ENCODE data around the gene MEX3B. TPM values are rescaled to one million over a fixed set of nuclear protein-coding genes. Genes with fewer than 3 reads are reported as not detected.

MEX3B gene
- total RNA-seq, 1 donor from 2014 or later, result 18.7 TPM

GRCh38 chr15:82064824-82065223 is 19.0 kb upstream of the MEX3B start:
- TF ChIP-seq EZH2 (IDR thresholded peaks at IDR 0.05; ENCODE audit: insufficient read depth, low read length) (no peak), CTCF (IDR thresholded peaks at IDR 0.05; ENCODE audit: insufficient read depth, low read depth, low read length) (no peak)
- H3K9me3 Mint-ChIP-seq (ENCODE audit: unreplicated experiment), result peaks cover 7% of the 10 kb centered on the region
- FAIRE-seq (no peak), DNase-seq (ENCODE audit: low read depth) (peak; percentile 26)
- Histone ChIP-seq H3K4me1 (ENCODE audit: insufficient read depth, low read length) (no peaks in the 10 kb centered on the region), H3K36me3 (ENCODE audit: insufficient read depth, low read length) (no peaks in the 10 kb centered on the region), H3K79me2 (ENCODE audit: insufficient read depth, low read length) (no peaks in the 10 kb centered on the region), H3K4me3 (ENCODE audit: insufficient read depth, low read depth, low read length) (no peak overlapping the region), H3K9ac (ENCODE audit: low read length) (no peak overlapping the region), H3K27ac (ENCODE audit: low read depth, low read length) (no peak overlapping the region), H3K9me3 (ENCODE audit: insufficient read depth, low read depth, low read length) (no peaks in the 10 kb centered on the region), H3K27me3 (ENCODE audit: insufficient read depth, low read length) (peaks cover 13% of the 10 kb centered on the region), H2AFZ (ENCODE audit: low read depth, low read length) (no peak overlapping the region), H3K4me2 (ENCODE audit: low read length) (no peak overlapping the region), H4K20me1 (ENCODE audit: insufficient read depth, low read length) (no peaks in the 10 kb centered on the region)
- no peaks in the 10 kb centered on the region for H3K36me3 Mint-ChIP-seq (ENCODE audit: low read depth, unreplicated experiment)
- H3K4me1 Mint-ChIP-seq (ENCODE audit: low read depth, unreplicated experiment), result no peaks in the 10 kb centered on the region
- peaks cover 26% of the 10 kb centered on the region for H3K27me3 Mint-ChIP-seq (ENCODE audit: low read depth, unreplicated experiment)
- no peak overlapping the region for H3K27ac Mint-ChIP-seq (ENCODE audit: unreplicated experiment)
- H3K4me3 Mint-ChIP-seq (ENCODE audit: unreplicated experiment), result no peak overlapping the region

- H3K4me1 Mint-ChIP-seq (ENCODE audit: low read depth, unreplicated experiment), result no peaks in the 10 kb centered on the region
- peaks cover 42% of the 10 kb centered on the region for H3K27me3 Mint-ChIP-seq (ENCODE audit: low read depth, unreplicated experiment)
- H3K27me3 ChIP-seq (ENCODE audit: insufficient read depth, low read length), result peaks cover 32% of the 10 kb centered on the region
- H3K9me3 Mint-ChIP-seq (ENCODE audit: unreplicated experiment), result peaks cover 7% of the 10 kb centered on the region
- DNase-seq (ENCODE audit: low read depth) (no peak), FAIRE-seq (no peak)
- no peak overlapping the region for H3K4me3 ChIP-seq (ENCODE audit: insufficient read depth, low read depth, low read length)
- TF ChIP-seq EZH2 (IDR thresholded peaks at IDR 0.05; ENCODE audit: insufficient read depth, low read length) (no peak), CTCF (IDR thresholded peaks at IDR 0.05; ENCODE audit: insufficient read depth, low read depth, low read length) (no peak)
- peak overlapping the region; percentile 18 for H2AFZ ChIP-seq (ENCODE audit: low read depth, low read length)
- peak overlapping the region; percentile 64 for H3K4me2 ChIP-seq (ENCODE audit: low read length)
- no peaks in the 10 kb centered on the region for H3K4me1 ChIP-seq (ENCODE audit: insufficient read depth, low read length)
- H3K27ac Mint-ChIP-seq (ENCODE audit: unreplicated experiment), result no peak overlapping the region
- H3K9ac ChIP-seq (ENCODE audit: low read length), result no peak overlapping the region
- no peaks in the 10 kb centered on the region for H3K36me3 Mint-ChIP-seq (ENCODE audit: low read depth, unreplicated experiment)
- no peaks in the 10 kb centered on the region for H3K36me3 ChIP-seq (ENCODE audit: insufficient read depth, low read length)
- no peak overlapping the region for H3K4me3 Mint-ChIP-seq (ENCODE audit: unreplicated experiment)
- no peak overlapping the region for H3K27ac ChIP-seq (ENCODE audit: low read depth, low read length)
- H4K20me1 ChIP-seq (ENCODE audit: insufficient read depth, low read length), result no peaks in the 10 kb centered on the region
- no peaks in the 10 kb centered on the region for H3K9me3 ChIP-seq (ENCODE audit: insufficient read depth, low read depth, low read length)
- no peaks in the 10 kb centered on the region for H3K79me2 ChIP-seq (ENCODE audit: insufficient read depth, low read length)
Observed at GRCh38 chr15:82062479-82063454, 16.9 kb upstream of the MEX3B start.

- H3K4me3 Mint-ChIP-seq (ENCODE audit: unreplicated experiment), result no peak overlapping the region
- H3K27me3 ChIP-seq (ENCODE audit: insufficient read depth, low read length), result peaks cover 44% of the 10 kb centered on the region
- H3K9ac ChIP-seq (ENCODE audit: low read length), result no peak overlapping the region
- no peaks in the 10 kb centered on the region for H3K36me3 ChIP-seq (ENCODE audit: insufficient read depth, low read length)
- no peak overlapping the region for H3K4me3 ChIP-seq (ENCODE audit: insufficient read depth, low read depth, low read length)
- peaks cover 58% of the 10 kb centered on the region for H3K27me3 Mint-ChIP-seq (ENCODE audit: low read depth, unreplicated experiment)
- no peaks in the 10 kb centered on the region for H4K20me1 ChIP-seq (ENCODE audit: insufficient read depth, low read length)
- no peaks in the 10 kb centered on the region for H3K79me2 ChIP-seq (ENCODE audit: insufficient read depth, low read length)
- H3K9me3 Mint-ChIP-seq (ENCODE audit: unreplicated experiment), result peaks cover 7% of the 10 kb centered on the region
- FAIRE-seq, result no peak
- no peak for DNase-seq (ENCODE audit: low read depth)
- no peak overlapping the region for H3K27ac Mint-ChIP-seq (ENCODE audit: unreplicated experiment)
- H3K4me1 ChIP-seq (ENCODE audit: insufficient read depth, low read length), result no peaks in the 10 kb centered on the region
- no peak overlapping the region for H3K4me2 ChIP-seq (ENCODE audit: low read length)
- no peaks in the 10 kb centered on the region for H3K9me3 ChIP-seq (ENCODE audit: insufficient read depth, low read depth, low read length)
- no peak overlapping the region for H2AFZ ChIP-seq (ENCODE audit: low read depth, low read length)
- no peak overlapping the region for H3K27ac ChIP-seq (ENCODE audit: low read depth, low read length)
- no peak for TF ChIP-seq CTCF (IDR thresholded peaks at IDR 0.05; ENCODE audit: insufficient read depth, low read depth, low read length)
- H3K4me1 Mint-ChIP-seq (ENCODE audit: low read depth, unreplicated experiment), result peaks cover 3% of the 10 kb centered on the region
- no peaks in the 10 kb centered on the region for H3K36me3 Mint-ChIP-seq (ENCODE audit: low read depth, unreplicated experiment)
Observed at GRCh38 chr15:82060817-82061216, 15.0 kb upstream of the MEX3B start.

All from astrocyte (in vitro differentiated cells and primary cell).